IPS-20b (cell line): ENCODE measurements around the gene CYP19A1.

Experiments used
- H3K27ac ChIP-seq: one replicate; pipeline ENCODE4 v1.5.1; 2013; ENCODE audit warnings: low read length
- H3K27me3 ChIP-seq: 2 replicates; pipeline ENCODE4 v1.6.1; 2013; ENCODE audit warnings: mild to moderate bottlenecking, low read length, inconsistent platforms; ENCODE audit not compliant: insufficient read depth
- H3K36me3 ChIP-seq: 2 replicates; pipeline ENCODE4 v1.6.1; 2013; ENCODE audit warnings: low read depth, mild to moderate bottlenecking, inconsistent platforms, low read length, moderate library complexity; ENCODE audit not compliant: insufficient read depth
- H3K4me1 ChIP-seq: 2 replicates; pipeline ENCODE4 v1.6.1; 2013; ENCODE audit warnings: mild to moderate bottlenecking, control low read depth, inconsistent platforms, low read length, moderate library complexity; ENCODE audit not compliant: insufficient read depth
- H3K4me3 ChIP-seq: 2 replicates; pipeline ENCODE4 v1.5.1; 2013; ENCODE audit warnings: mild to moderate bottlenecking, low read length, inconsistent platforms
- H3K9ac ChIP-seq: 2 replicates; pipeline ENCODE4 v1.6.1; 2013; ENCODE audit warnings: low read depth, mild to moderate bottlenecking, inconsistent platforms, low read length, moderate library complexity
- H3K9me3 ChIP-seq: 2 replicates; pipeline ENCODE4 v1.6.1; 2013; ENCODE audit warnings: mild to moderate bottlenecking, low read depth, low read length, inconsistent platforms; ENCODE audit not compliant: insufficient read depth

CYP19A1 gene

GRCh38 chr15:51374131-51374530 lies 35.7 kb upstream of the CYP19A1 start:
- Histone ChIP-seq H3K4me1 (no peaks in the 10 kb centered on the region), H3K27ac (no peak overlapping the region), H3K9ac (no peak overlapping the region), H3K4me3 (no peak overlapping the region), H3K9me3 (no peaks in the 10 kb centered on the region), H3K27me3 (no peaks in the 10 kb centered on the region), H3K36me3 (no peaks in the 10 kb centered on the region)

GRCh38 chr15:51371266-51371665 lies 32.9 kb upstream of the CYP19A1 start:
- Histone ChIP-seq H3K4me1 (no peaks in the 10 kb centered on the region), H3K9me3 (no peaks in the 10 kb centered on the region), H3K27me3 (no peaks in the 10 kb centered on the region), H3K36me3 (no peaks in the 10 kb centered on the region), H3K27ac (no peak overlapping the region), H3K9ac (no peak overlapping the region), H3K4me3 (no peak overlapping the region)

- no peak overlapping the region for H3K4me3 ChIP-seq
- no peak overlapping the region for H3K27ac ChIP-seq
- H3K9ac ChIP-seq: no peak overlapping the region
- no peaks in the 10 kb centered on the region for H3K4me1 ChIP-seq
- H3K27me3 ChIP-seq: no peaks in the 10 kb centered on the region
- H3K9me3 ChIP-seq: no peaks in the 10 kb centered on the region
- no peaks in the 10 kb centered on the region for H3K36me3 ChIP-seq
These were observed 31.0 kb upstream of the CYP19A1 start for GRCh38 chr15:51369451-51369761.

- Histone ChIP-seq H3K9me3 (no peaks in the 10 kb centered on the region), H3K27ac (no peak overlapping the region), H3K36me3 (no peaks in the 10 kb centered on the region), H3K9ac (no peak overlapping the region), H3K4me3 (no peak overlapping the region), H3K27me3 (no peaks in the 10 kb centered on the region), H3K4me1 (no peaks in the 10 kb centered on the region; the same call in 1 of the 2 replicates)
These were observed 30.5 kb upstream of the CYP19A1 start for GRCh38 chr15:51368751-51369450.

- no peaks in the 10 kb centered on the region for H3K27me3 ChIP-seq
- H3K9me3 ChIP-seq: no peaks in the 10 kb centered on the region
- no peak overlapping the region for H3K27ac ChIP-seq
- no peaks in the 10 kb centered on the region; the same call in 1 of the 2 replicates for H3K4me1 ChIP-seq
- H3K36me3 ChIP-seq: no peaks in the 10 kb centered on the region
- H3K4me3 ChIP-seq: no peak overlapping the region
- H3K9ac ChIP-seq: no peak overlapping the region
These were observed 29.9 kb upstream of the CYP19A1 start for GRCh38 chr15:51368307-51368706.

GRCh38 chr15:51367322-51367976 lies 29.1 kb upstream of the CYP19A1 start:
- no peaks in the 10 kb centered on the region for H3K36me3 ChIP-seq
- no peak overlapping the region for H3K27ac ChIP-seq
- H3K9me3 ChIP-seq: no peaks in the 10 kb centered on the region
- H3K27me3 ChIP-seq: no peaks in the 10 kb centered on the region
- H3K4me3 ChIP-seq: no peak overlapping the region
- peaks cover 2% of the 10 kb centered on the region; the same call in 1 of the 2 replicates for H3K4me1 ChIP-seq
- H3K9ac ChIP-seq: no peak overlapping the region

- Histone ChIP-seq H3K27me3 (no peaks in the 10 kb centered on the region), H3K9ac (no peak overlapping the region), H3K36me3 (no peaks in the 10 kb centered on the region), H3K4me3 (no peak overlapping the region), H3K9me3 (no peaks in the 10 kb centered on the region), H3K27ac (no peak overlapping the region), H3K4me1 (peaks cover 2% of the 10 kb centered on the region; the same call in 1 of the 2 replicates)
These were observed 28.5 kb upstream of the CYP19A1 start for GRCh38 chr15:51366920-51367319.

GRCh38 chr15:51366071-51366470 lies 27.7 kb upstream of the CYP19A1 start:
- H3K9me3 ChIP-seq: no peaks in the 10 kb centered on the region

GRCh38 chr15:51365417-51365816 lies 27.0 kb upstream of the CYP19A1 start:
- H3K27me3 ChIP-seq: no peaks in the 10 kb centered on the region
- peaks cover 2% of the 10 kb centered on the region; the same call in 1 of the 2 replicates for H3K4me1 ChIP-seq
- H3K9me3 ChIP-seq: no peaks in the 10 kb centered on the region
- no peak overlapping the region for H3K27ac ChIP-seq
- H3K36me3 ChIP-seq: no peaks in the 10 kb centered on the region
- H3K9ac ChIP-seq: no peak overlapping the region
- H3K4me3 ChIP-seq: no peak overlapping the region

More at GRCh38 chr15:51366071-51366470, 27.7 kb upstream of the CYP19A1 start:
- no peaks in the 10 kb centered on the region for H3K36me3 ChIP-seq
- no peak overlapping the region for H3K4me3 ChIP-seq
- peaks cover 2% of the 10 kb centered on the region; the same call in 1 of the 2 replicates for H3K4me1 ChIP-seq
- H3K27me3 ChIP-seq: no peaks in the 10 kb centered on the region
- no peak overlapping the region for H3K27ac ChIP-seq
- H3K9ac ChIP-seq: no peak overlapping the region

GRCh38 chr15:51363383-51363782 lies 25.0 kb upstream of the CYP19A1 start:
- no peaks in the 10 kb centered on the region for H3K36me3 ChIP-seq
- no peaks in the 10 kb centered on the region for H3K9me3 ChIP-seq
- no peak overlapping the region for H3K4me3 ChIP-seq
- no peak overlapping the region for H3K9ac ChIP-seq
- H3K27me3 ChIP-seq: no peaks in the 10 kb centered on the region
- no peak overlapping the region for H3K27ac ChIP-seq
- peaks cover 2% of the 10 kb centered on the region; the same call in 1 of the 2 replicates for H3K4me1 ChIP-seq

GRCh38 chr15:51359981-51360380 lies 21.6 kb upstream of the CYP19A1 start:
- Histone ChIP-seq H3K9me3 (no peaks in the 10 kb centered on the region), H3K27ac (no peak overlapping the region), H3K27me3 (no peaks in the 10 kb centered on the region), H3K4me3 (no peak overlapping the region), H3K36me3 (no peaks in the 10 kb centered on the region), H3K4me1 (peaks cover 2% of the 10 kb centered on the region; the same call in 1 of the 2 replicates), H3K9ac (no peak overlapping the region)

GRCh38 chr15:51356983-51357382 lies 18.6 kb upstream of the CYP19A1 start:
- Histone ChIP-seq H3K4me1 (no peaks in the 10 kb centered on the region), H3K4me3 (no peak overlapping the region), H3K9me3 (no peaks in the 10 kb centered on the region), H3K36me3 (no peaks in the 10 kb centered on the region), H3K27ac (no peak overlapping the region), H3K9ac (no peak overlapping the region), H3K27me3 (no peaks in the 10 kb centered on the region)
